ENCODE results near the gene RAB35.

Gene RAB35

GRCh38 chr12:120093336-120093591 lies 23.3 kb downstream of the RAB35 start:
- no peak overlapping the region for H3K27ac ChIP-seq (replicated peaks)
- no peak for TF ChIP-seq SPI1 (IDR thresholded peaks at IDR 0.05; ENCODE audit: borderline replicate concordance, low read depth)
- no peak for TF ChIP-seq CTCF (IDR thresholded peaks at IDR 0.05; ENCODE audit: insufficient read depth, low read length)
- TF ChIP-seq, protein P1, sequence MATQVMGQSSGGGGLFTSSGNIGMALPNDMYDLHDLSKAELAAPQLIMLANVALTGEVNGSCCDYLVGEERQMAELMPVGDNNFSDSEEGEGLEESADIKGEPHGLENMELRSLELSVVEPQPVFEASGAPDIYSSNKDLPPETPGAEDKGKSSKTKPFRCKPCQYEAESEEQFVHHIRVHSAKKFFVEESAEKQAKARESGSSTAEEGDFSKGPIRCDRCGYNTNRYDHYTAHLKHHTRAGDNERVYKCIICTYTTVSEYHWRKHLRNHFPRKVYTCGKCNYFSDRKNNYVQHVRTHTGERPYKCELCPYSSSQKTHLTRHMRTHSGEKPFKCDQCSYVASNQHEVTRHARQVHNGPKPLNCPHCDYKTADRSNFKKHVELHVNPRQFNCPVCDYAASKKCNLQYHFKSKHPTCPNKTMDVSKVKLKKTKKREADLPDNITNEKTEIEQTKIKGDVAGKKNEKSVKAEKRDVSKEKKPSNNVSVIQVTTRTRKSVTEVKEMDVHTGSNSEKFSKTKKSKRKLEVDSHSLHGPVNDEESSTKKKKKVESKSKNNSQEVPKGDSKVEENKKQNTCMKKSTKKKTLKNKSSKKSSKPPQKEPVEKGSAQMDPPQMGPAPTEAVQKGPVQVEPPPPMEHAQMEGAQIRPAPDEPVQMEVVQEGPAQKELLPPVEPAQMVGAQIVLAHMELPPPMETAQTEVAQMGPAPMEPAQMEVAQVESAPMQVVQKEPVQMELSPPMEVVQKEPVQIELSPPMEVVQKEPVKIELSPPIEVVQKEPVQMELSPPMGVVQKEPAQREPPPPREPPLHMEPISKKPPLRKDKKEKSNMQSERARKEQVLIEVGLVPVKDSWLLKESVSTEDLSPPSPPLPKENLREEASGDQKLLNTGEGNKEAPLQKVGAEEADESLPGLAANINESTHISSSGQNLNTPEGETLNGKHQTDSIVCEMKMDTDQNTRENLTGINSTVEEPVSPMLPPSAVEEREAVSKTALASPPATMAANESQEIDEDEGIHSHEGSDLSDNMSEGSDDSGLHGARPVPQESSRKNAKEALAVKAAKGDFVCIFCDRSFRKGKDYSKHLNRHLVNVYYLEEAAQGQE (IDR thresholded peaks at IDR 0.05; ENCODE audit: insufficient replicate concordance, low read depth) = no peak
- no peak for TF ChIP-seq GABPA (IDR thresholded peaks at IDR 0.05; ENCODE audit: low read depth)
- no peak for TF ChIP-seq POLR2AphosphoS5 (IDR thresholded peaks at IDR 0.05; ENCODE audit: low read depth)
- no peaks in the 10 kb centered on the region for H3K27me3 ChIP-seq (ENCODE audit: insufficient read depth, poor library complexity, severe bottlenecking)
- DNase-seq (ENCODE audit: low read depth in 1 of 2, low spot score in 1 of 2) = no peak
- H3K4me3 ChIP-seq (replicated peaks; ENCODE audit: insufficient read depth, low read length) = no peak overlapping the region

DNA sequence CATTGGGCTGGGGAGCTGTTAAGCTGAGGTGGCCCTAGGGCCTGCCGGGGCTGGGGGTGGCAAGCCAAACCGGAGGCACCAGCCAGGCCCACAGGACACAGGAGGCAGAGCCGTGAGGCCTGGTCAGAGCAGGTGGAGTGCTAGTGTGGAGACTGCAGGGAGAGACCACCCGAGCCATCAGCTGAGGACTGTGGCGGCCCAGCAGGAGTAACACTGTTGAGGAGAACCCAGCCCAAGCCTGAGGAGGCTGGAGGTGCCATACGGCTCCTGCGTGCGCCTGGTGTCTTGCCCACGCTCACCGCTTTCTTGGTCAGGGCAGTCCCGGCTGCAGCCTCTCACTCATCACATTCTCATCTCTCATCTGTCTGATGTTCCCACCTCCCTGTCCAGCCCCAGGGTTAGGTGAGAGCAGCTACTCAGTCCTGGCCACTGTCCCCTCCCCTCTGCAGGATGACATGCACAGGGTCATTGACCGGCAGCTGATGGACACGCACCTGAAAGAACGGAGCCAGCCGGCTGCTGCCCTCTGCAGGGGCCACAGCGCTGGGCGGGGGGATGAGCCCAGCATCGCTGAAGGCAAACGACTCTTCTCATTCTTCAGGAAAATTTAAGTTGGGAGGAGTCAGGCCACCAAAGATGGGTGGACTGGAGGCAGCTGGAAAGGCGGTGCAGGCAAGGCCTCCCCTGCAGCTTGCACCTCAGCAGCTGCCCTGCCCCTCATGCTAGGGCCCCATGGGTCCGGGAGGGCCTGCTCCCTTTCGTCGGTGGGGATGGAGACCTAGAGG lies 23.8 kb downstream of the RAB35 start:
- no peak for DNase-seq (ENCODE audit: low read depth in 1 of 2, low spot score in 1 of 2)
- TF ChIP-seq POLR2AphosphoS5 (IDR thresholded peaks at IDR 0.05; ENCODE audit: low read depth) (no peak), SPI1 (IDR thresholded peaks at IDR 0.05; ENCODE audit: borderline replicate concordance, low read depth) (no peak), CTCF (IDR thresholded peaks at IDR 0.05; ENCODE audit: insufficient read depth, low read length) (no peak), GABPA (IDR thresholded peaks at IDR 0.05; ENCODE audit: low read depth) (no peak)
- TF ChIP-seq, protein P1 (IDR thresholded peaks at IDR 0.05; ENCODE audit: insufficient replicate concordance, low read depth) = no peak
- Histone ChIP-seq H3K27ac (replicated peaks) (no peak overlapping the region), H3K4me3 (replicated peaks; ENCODE audit: insufficient read depth, low read length) (no peak overlapping the region), H3K27me3 (ENCODE audit: insufficient read depth, poor library complexity, severe bottlenecking) (no peaks in the 10 kb centered on the region)

DNA sequence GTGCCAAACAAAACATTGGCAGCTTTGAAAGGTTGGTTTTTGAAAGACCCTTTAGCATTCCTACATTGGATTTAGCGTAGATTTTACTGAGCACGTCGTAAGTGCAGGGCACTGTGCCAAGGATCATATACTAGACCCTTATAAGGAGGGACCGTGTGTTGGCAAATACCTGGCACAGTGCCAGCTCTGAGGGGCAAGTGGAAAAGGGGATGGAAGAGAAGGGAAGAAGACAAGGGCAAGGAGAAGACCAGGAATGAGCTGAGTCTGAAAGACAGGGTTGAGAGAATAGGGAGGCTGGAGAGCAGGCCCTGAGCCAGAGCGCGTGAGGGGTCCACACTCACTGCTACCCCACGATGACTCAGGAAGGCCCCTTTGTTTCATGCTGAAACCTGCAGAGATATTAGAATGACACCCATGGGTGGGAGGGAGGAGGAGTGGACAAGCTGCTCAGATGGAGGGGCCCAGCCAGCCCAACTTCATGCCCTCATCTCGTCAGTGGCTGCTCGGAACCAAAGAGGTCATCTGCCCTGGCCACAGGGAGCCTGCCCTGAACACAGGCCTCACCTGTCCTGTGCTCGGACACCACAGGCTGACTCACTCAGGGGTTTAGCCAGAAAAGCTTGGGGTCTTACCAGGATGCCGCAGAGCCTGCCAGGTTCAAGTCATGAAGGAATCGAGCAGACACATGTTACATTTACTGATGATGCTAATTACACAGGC lies 25.0 kb downstream of the RAB35 start:
- no peak for DNase-seq (ENCODE audit: low read depth in 1 of 2, low spot score in 1 of 2)
- TF ChIP-seq, protein P1 (IDR thresholded peaks at IDR 0.05; ENCODE audit: insufficient replicate concordance, low read depth) = no peak
- TF ChIP-seq SPI1 (IDR thresholded peaks at IDR 0.05; ENCODE audit: borderline replicate concordance, low read depth) (no peak), POLR2AphosphoS5 (IDR thresholded peaks at IDR 0.05; ENCODE audit: low read depth) (no peak), CTCF (IDR thresholded peaks at IDR 0.05; ENCODE audit: insufficient read depth, low read length) (no peak), GABPA (IDR thresholded peaks at IDR 0.05; ENCODE audit: low read depth) (no peak)
- H3K27ac ChIP-seq (replicated peaks) = no peak overlapping the region
- H3K27me3 ChIP-seq (ENCODE audit: insufficient read depth, poor library complexity, severe bottlenecking) = no peaks in the 10 kb centered on the region
- no peak overlapping the region for H3K4me3 ChIP-seq (replicated peaks; ENCODE audit: insufficient read depth, low read length)

Measured in HL-60 (cell line).